NT2/D1 (cell line): ENCODE data around the gene HOXA6.

ENCODE experiments used
- SUZ12 ChIP-seq: IDR thresholded peaks from 2 replicates; pipeline ENCODE4 v1.6.1; 2011; ENCODE audit not compliant: insufficient read length, insufficient read depth; ENCODE audit errors: extremely low read depth
- ZNF274 ChIP-seq: IDR thresholded peaks from 2 replicates; pipeline ENCODE4 v1.6.1; 2011; ENCODE audit warnings: mild to moderate bottlenecking, low read depth, low read length

GRCh38 chr7:27174874-27175625 lies 27.5 kb upstream of the HOXA6 start:
- TF ChIP-seq SUZ12 (no peak), ZNF274 (no peak)
